Sigmoid colon (tissue), 7 donors: ENCODE results near the gene TLCD2. TPM values are rescaled to one million over a fixed set of nuclear protein-coding genes. Genes with fewer than 3 reads are reported as not detected.
A peak's percentile ranks its signal among the peaks of the same experiment; 100 is the strongest.

ENCODE experiments used
- DNase-seq: peaks from one replicate; pipeline ENCODE4 v3.0.0-alpha.2; 2019
- H3K27ac ChIP-seq, 4 donors: fragments of 200-600 bp; sonication (generic); one replicate each; pipeline ENCODE4 v1.5.1; 2016 to 2019; ENCODE audit warnings: mild to moderate bottlenecking in 1 of 4
- H3K27me3 ChIP-seq, 3 donors: fragments of 200-600 bp; sonication (generic); one replicate each; pipeline ENCODE4 v1.5.1; 2019; ENCODE audit warnings: mild to moderate bottlenecking in 1 of 3
- H3K36me3 ChIP-seq, 4 donors: fragments of 200-600 bp; sonication (generic); one replicate each; pipeline ENCODE4 v1.5.1; 2016 to 2019
- H3K4me1 ChIP-seq, 4 donors: fragments of 200-600 bp; sonication (generic); one replicate each; pipeline ENCODE4 v1.5.1; 2017 to 2019
- H3K4me3 ChIP-seq, 4 donors: fragments of 200-600 bp; sonication (generic); one replicate each; pipeline ENCODE4 v1.5.1; 2017 to 2019; ENCODE audit warnings: mild to moderate bottlenecking in 2 of 4, moderate library complexity in 1 of 4
- H3K9me3 ChIP-seq, 4 donors: fragments of 200-600 bp in 3 of 4; sonication (generic) in 3 of 4; one replicate each; pipeline versions ENCODE4 v1.5.1 to v1.6.1; 2013 to 2019
- CTCF ChIP-seq, 4 experiments: fragments of 450-650 bp in 3 of 4; fragments of 200-600 bp in 1 of 4; IDR thresholded peaks; one replicate each; pipeline ENCODE4 v1.5.1; 2016 to 2019; ENCODE audit warnings: antibody characterized with exemption in 4 of 4, mild to moderate bottlenecking in 3 of 4, moderate library complexity in 2 of 4
- EP300 ChIP-seq, 4 donors: sonication (generic); formaldehyde crosslinking; IDR thresholded peaks; one replicate each; pipeline ENCODE4 v1.6.1; 2017; ENCODE audit warnings: antibody characterized with exemption in 4 of 4
- POLR2A ChIP-seq, 2 donors: fragments of 450-650 bp; IDR thresholded peaks; one replicate each; pipeline ENCODE4 v1.6.1; 2016; ENCODE audit warnings: antibody characterized with exemption in 2 of 2, mild to moderate bottlenecking in 2 of 2, moderate library complexity in 2 of 2
- POLR2AphosphoS5 ChIP-seq, 4 donors: sonication (generic); formaldehyde crosslinking; IDR thresholded peaks; one replicate each; pipeline ENCODE4 v1.6.1; 2017; ENCODE audit warnings: antibody characterized with exemption in 4 of 4
- WGBS, 2 donors: extraction: QIAGEN DNeasy Blood & Tissue Kit; methylation state at CpG; one replicate each; pipeline ENCODE4 v1.1.7; 2013; 5-methylcytosine and 5-hydroxymethylcytosine counted together
- intact Hi-C: fragments of 100-400 bp; cut with DNase I; formaldehyde crosslinking; loops from one replicate; pipeline ENCODE4 v1.15.1; 2023
- polyA plus RNA-seq, 3 donors: library from polyadenylated mRNA; stranded (reverse); fragments of 200-250 nt; gene quantifications; one replicate each; pipeline ENCODE4 v1.2.3, GENCODE V29; 2013
- total RNA-seq, 4 donors: library from RNA; depleted of rRNA; stranded (reverse); fragments of >200 nt; gene quantifications; one replicate each; pipeline ENCODE4 v1.1.0, GENCODE V29; 2016
- donor health status: healthy with polysubstance abuse.
- donor health status: Bipolar disorder and iron deficiency.
- donor health status: healthy.

The TLCD2 gene
- total and polyA plus RNA-seq, 7 donors, result 2.6 to 23.2 (median 5.4) TPM

GRCh38 chr17:1713160-1713877 is 3.1 kb upstream of the TLCD2 start:
- DNase-seq, result no peak
- peaks cover 0 to 50% (median 43%) of the 10 kb centered on the region in 4 donors for H3K4me1 ChIP-seq
- intact Hi-C loops, result no loop called here

GRCh38 chr17:1712271-1712670 is 2.1 kb upstream of the TLCD2 start:
- Histone ChIP-seq H3K36me3 (peaks cover 0 to 27% (median 12%) of the 10 kb centered on the region in 4 donors), H3K9me3 (no peaks in the 10 kb centered on the region), H3K4me3 (no peak overlapping the region), H3K27me3 (no peaks in the 10 kb centered on the region), H3K4me1 (peaks cover 0 to 42% (median 34%) of the 10 kb centered on the region in 4 donors), H3K27ac (peak overlapping the region in 3 of 4 donors; percentile 99 to 100 (median 99))
- intact Hi-C loops, result no loop called here
- no peak for TF ChIP-seq EP300 (IDR thresholded peaks at IDR 0.05)
- no peak for TF ChIP-seq CTCF (IDR thresholded peaks at IDR 0.05)
- TF ChIP-seq POLR2A (IDR thresholded peaks at IDR 0.05), result no peak
- no peak for TF ChIP-seq POLR2AphosphoS5 (IDR thresholded peaks at IDR 0.05)
- DNase-seq, result no peak
- WGBS, 2 donors, result 81 to 93% methylated on average over 8 of the region's 8 CpGs

More at GRCh38 chr17:1713160-1713877, 3.1 kb upstream of the TLCD2 start:
- Histone ChIP-seq H3K9me3 (no peaks in the 10 kb centered on the region), H3K27ac (peak overlapping the region; percentile 99 to 100 (median 100)), H3K4me3 (peak overlapping the region in 2 of 4 donors; percentile 94 to 99), H3K36me3 (peaks cover 0 to 27% (median 12%) of the 10 kb centered on the region in 4 donors), H3K27me3 (no peaks in the 10 kb centered on the region)
- TF ChIP-seq POLR2A (IDR thresholded peaks at IDR 0.05) (no peak), EP300 (IDR thresholded peaks at IDR 0.05) (no peak), POLR2AphosphoS5 (IDR thresholded peaks at IDR 0.05) (no peak), CTCF (IDR thresholded peaks at IDR 0.05) (no peak)
- WGBS, 2 donors, result 58 to 77% methylated on average over 10 of the region's 10 CpGs

GRCh38 chr17:1711804-1712203 is 1.6 kb upstream of the TLCD2 start:
- intact Hi-C loops, result loop anchor here (2.0 kb wide), 1 partner anchor 27 kb away; the partner anchor contains the start of gene PRPF8
- Histone ChIP-seq H3K4me3 (no peak overlapping the region), H3K36me3 (peaks cover 0 to 27% (median 12%) of the 10 kb centered on the region in 4 donors), H3K27ac (peak overlapping the region in 2 of 4 donors; percentile 99 to 100), H3K9me3 (no peaks in the 10 kb centered on the region), H3K4me1 (peaks cover 0 to 42% (median 34%) of the 10 kb centered on the region in 4 donors), H3K27me3 (no peaks in the 10 kb centered on the region)
- TF ChIP-seq POLR2A (IDR thresholded peaks at IDR 0.05), result no peak
- TF ChIP-seq CTCF (IDR thresholded peaks at IDR 0.05), result no peak
- no peak for TF ChIP-seq POLR2AphosphoS5 (IDR thresholded peaks at IDR 0.05)
- no peak for TF ChIP-seq EP300 (IDR thresholded peaks at IDR 0.05)
- no peak for DNase-seq
- WGBS, 2 donors, result 88 to 92% methylated on average over 4 of the region's 4 CpGs

- Histone ChIP-seq H3K27me3 (no peaks in the 10 kb centered on the region), H3K27ac (peak overlapping the region; percentile 76 to 85 (median 82)), H3K4me1 (peaks cover 0 to 42% (median 34%) of the 10 kb centered on the region in 4 donors), H3K9me3 (no peaks in the 10 kb centered on the region), H3K4me3 (peak overlapping the region; percentile 63 to 91 (median 64)), H3K36me3 (peaks cover 0 to 27% (median 12%) of the 10 kb centered on the region in 4 donors)
- DNase-seq, result no peak
- intact Hi-C loops, result loop anchor here (2.0 kb wide), 1 partner anchor 26 kb away; the partner anchor contains the start of gene PRPF8
- 13 to 27% methylated on average over 14 of the region's 14 CpGs for WGBS, 2 donors
- TF ChIP-seq POLR2AphosphoS5 (IDR thresholded peaks at IDR 0.05), result no peak
- no peak for TF ChIP-seq POLR2A (IDR thresholded peaks at IDR 0.05)
- no peak for TF ChIP-seq EP300 (IDR thresholded peaks at IDR 0.05)
- TF ChIP-seq CTCF (IDR thresholded peaks at IDR 0.05), result no peak
Observed at GRCh38 chr17:1710807-1711553, 803 bp upstream of the TLCD2 start.
